GM23338 (cell line): ENCODE data around the gene GGT6.

Experiments
- CTCF ChIP-seq, 2 experiments: fragments of 200-600 bp in 1 of 2; sonication (generic) in 1 of 2; conservative IDR thresholded peaks; 2 replicates each; pipeline versions ENCODE4 v1.5.1 to v1.6.1; 2016 to 2017; ENCODE audit warnings: antibody characterized with exemption in 2 of 2, low read depth in 2 of 2, mild to moderate bottlenecking in 2 of 2, moderate library complexity in 1 of 2
- EZH2 ChIP-seq: fragments of 200-600 bp; sonication (generic); IDR thresholded peaks from one replicate; pipeline ENCODE4 v1.8.0; 2017; ENCODE audit warnings: antibody characterized with exemption, mild to moderate bottlenecking, low read depth; ENCODE audit not compliant: unreplicated experiment
- POLR2AphosphoS5 ChIP-seq: IDR thresholded peaks from 2 replicates; pipeline ENCODE4 v1.6.1; 2016; ENCODE audit warnings: antibody characterized with exemption, low read depth

- TF ChIP-seq CTCF (conservative IDR thresholded peaks at IDR 0.05; ENCODE audit: low read depth in 2 of 2) (no peak), EZH2 (no peak), POLR2AphosphoS5 (no peak)
These were observed 24.6 kb downstream of the GGT6 start for GRCh38 chr17:4535667-4536258.
